Natural killer cell (primary cell): Measurements from ENCODE around the gene SCFD2. TPM values are rescaled to one million over a fixed set of nuclear protein-coding genes. Genes with fewer than 3 reads are reported as not detected.

ENCODE experiments used
- ATAC-seq, 3 donors: fragments of 150-1000 bp in 2 of 3; fragments of 200-7000 bp in 1 of 3; cut with Tn5 transposase; 1 replicate in 1 of 3; 2 replicates in 2 of 3; pipeline ENCODE4 v1.10.0; 2021; ENCODE audit warnings: mild to moderate bottlenecking in 2 of 3, moderate library complexity in 2 of 3
- DNase-seq, 2 donors: peaks; one replicate each; pipeline versions ENCODE4 v3.0.0 to v3.0.0-alpha.2; 2013 to 2021; ENCODE audit warnings: mixed read lengths in 1 of 2
- H3K27ac ChIP-seq: one replicate; pipeline ENCODE4 v1.5.1; 2013; ENCODE audit warnings: mild to moderate bottlenecking, low read length
- H3K27me3 ChIP-seq: one replicate; pipeline ENCODE4 v1.6.1; 2013; ENCODE audit warnings: low read length; ENCODE audit not compliant: control insufficient read depth, insufficient read depth
- H3K36me3 ChIP-seq: one replicate; pipeline ENCODE4 v1.6.1; 2013; ENCODE audit warnings: low read length; ENCODE audit not compliant: control insufficient read depth, insufficient read depth
- H3K4me1 ChIP-seq: one replicate; pipeline ENCODE4 v1.6.1; 2013; ENCODE audit warnings: low read length; ENCODE audit not compliant: control insufficient read depth, insufficient read depth
- H3K4me3 ChIP-seq: one replicate; pipeline ENCODE4 v1.5.1; 2013; ENCODE audit warnings: low read length
- H3K9me3 ChIP-seq: one replicate; pipeline ENCODE4 v1.6.1; 2013; ENCODE audit warnings: low read length; ENCODE audit not compliant: control insufficient read depth, insufficient read depth
- H3K27ac Mint-ChIP-seq, 2 donors: one replicate each; pipeline ENCODE4 v1.8.0; 2022; ENCODE audit warnings: mild to moderate bottlenecking in 2 of 2, mixed read lengths in 2 of 2, moderate library complexity in 1 of 2
- H3K27me3 Mint-ChIP-seq, 2 donors: one replicate each; pipeline ENCODE4 v1.8.0; 2022; ENCODE audit warnings: low read depth in 2 of 2, mixed read lengths in 2 of 2
- H3K36me3 Mint-ChIP-seq: one replicate; pipeline ENCODE4 v1.8.0; 2022; ENCODE audit warnings: mixed read lengths
- H3K4me1 Mint-ChIP-seq, 2 donors: one replicate each; pipeline ENCODE4 v1.8.0; 2022; ENCODE audit warnings: mixed read lengths in 2 of 2
- H3K4me3 Mint-ChIP-seq: one replicate; pipeline ENCODE4 v1.8.0; 2022; ENCODE audit warnings: mild to moderate bottlenecking, moderate library complexity, mixed read lengths
- H3K9me3 Mint-ChIP-seq, 2 donors: one replicate each; pipeline ENCODE4 v1.8.0; 2022; ENCODE audit warnings: mixed read lengths in 2 of 2
- WGBS: methylation state at CpG from one replicate; pipeline ENCODE4 v1.1.7; 2013; ENCODE audit warnings: missing lambda C conversion rate; ENCODE audit not compliant: insufficient coverage; 5-methylcytosine and 5-hydroxymethylcytosine counted together
- intact Hi-C: fragments of 100-400 bp; cut with micrococcal nuclease; formaldehyde crosslinking; loops from one replicate; pipeline ENCODE4 v1.14.2; 2022
- total RNA-seq, 4 donors: library from RNA; stranded (reverse); fragments of 120-200 nt in 1 of 4; gene quantifications; one replicate each; pipeline versions ENCODE4 v1.2.3 to v1.2.4, GENCODE V29; 2013 to 2022
- TF ChIP-seq, protein P1 (sequence below): fragments of 200-600 bp; IDR thresholded peaks from one replicate; pipeline ENCODE4 v1.8.0; 2022; ENCODE audit warnings: antibody characterized with exemption

SCFD2 gene
- total RNA-seq, 3 donors from 2014 or later (not counting 1 experiment from before 2014, with no cell fraction given) = 26.4 to 29.4 (median 28.9) TPM

DNA sequence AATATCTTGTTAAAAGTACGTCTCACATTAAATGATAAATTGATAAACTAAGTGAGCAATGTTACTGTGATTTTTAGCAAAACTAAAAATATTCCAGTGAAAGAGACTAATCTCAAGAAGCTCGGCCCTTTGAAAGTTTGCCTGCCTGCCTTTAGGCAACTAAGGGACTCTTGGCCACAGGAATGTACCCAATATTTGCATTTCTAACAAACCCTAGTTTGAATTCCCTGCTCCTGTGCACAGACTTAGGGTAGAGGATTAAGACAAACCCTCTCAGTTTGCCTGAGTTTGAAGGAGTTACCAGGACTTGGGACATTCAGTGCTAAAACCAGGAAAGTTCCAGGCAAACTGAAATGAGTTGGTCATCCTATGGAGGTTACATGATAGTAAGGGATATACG is 157.1 kb downstream of the SCFD2 start:
- Histone ChIP-seq H3K4me3 (no peak overlapping the region), H3K27me3 (no peaks in the 10 kb centered on the region), H3K4me1 (no peaks in the 10 kb centered on the region), H3K27ac (no peak overlapping the region), H3K9me3 (no peaks in the 10 kb centered on the region), H3K36me3 (no peaks in the 10 kb centered on the region)
- Mint-ChIP-seq H3K4me1 (no peaks in the 10 kb centered on the region), H3K9me3 (no peaks in the 10 kb centered on the region), H3K27me3 (no peaks in the 10 kb centered on the region), H3K4me3 (no peak overlapping the region), H3K36me3 (no peaks in the 10 kb centered on the region), H3K27ac (no peak overlapping the region)
- no peak for ATAC-seq
- 91% methylated on average over 1 of the region's 3 CpGs for WGBS
- intact Hi-C loops = no loop called here
- TF ChIP-seq, protein P1, sequence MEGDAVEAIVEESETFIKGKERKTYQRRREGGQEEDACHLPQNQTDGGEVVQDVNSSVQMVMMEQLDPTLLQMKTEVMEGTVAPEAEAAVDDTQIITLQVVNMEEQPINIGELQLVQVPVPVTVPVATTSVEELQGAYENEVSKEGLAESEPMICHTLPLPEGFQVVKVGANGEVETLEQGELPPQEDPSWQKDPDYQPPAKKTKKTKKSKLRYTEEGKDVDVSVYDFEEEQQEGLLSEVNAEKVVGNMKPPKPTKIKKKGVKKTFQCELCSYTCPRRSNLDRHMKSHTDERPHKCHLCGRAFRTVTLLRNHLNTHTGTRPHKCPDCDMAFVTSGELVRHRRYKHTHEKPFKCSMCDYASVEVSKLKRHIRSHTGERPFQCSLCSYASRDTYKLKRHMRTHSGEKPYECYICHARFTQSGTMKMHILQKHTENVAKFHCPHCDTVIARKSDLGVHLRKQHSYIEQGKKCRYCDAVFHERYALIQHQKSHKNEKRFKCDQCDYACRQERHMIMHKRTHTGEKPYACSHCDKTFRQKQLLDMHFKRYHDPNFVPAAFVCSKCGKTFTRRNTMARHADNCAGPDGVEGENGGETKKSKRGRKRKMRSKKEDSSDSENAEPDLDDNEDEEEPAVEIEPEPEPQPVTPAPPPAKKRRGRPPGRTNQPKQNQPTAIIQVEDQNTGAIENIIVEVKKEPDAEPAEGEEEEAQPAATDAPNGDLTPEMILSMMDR = no peak
- no peak for DNase-seq

GRCh38 chr4:53205970-53206369 is 159.9 kb downstream of the SCFD2 start:
- DNase-seq = no peak
- H3K9me3 ChIP-seq = no peaks in the 10 kb centered on the region
- H3K36me3 Mint-ChIP-seq = no peaks in the 10 kb centered on the region
- intact Hi-C loops = no loop called here
- no peaks in the 10 kb centered on the region for H3K4me1 ChIP-seq
- H3K27me3 Mint-ChIP-seq = no peaks in the 10 kb centered on the region
- no peak for ATAC-seq
- H3K9me3 Mint-ChIP-seq = no peaks in the 10 kb centered on the region
- H3K36me3 ChIP-seq = no peaks in the 10 kb centered on the region
- H3K27ac Mint-ChIP-seq = no peak overlapping the region
- H3K4me3 ChIP-seq = no peak overlapping the region
- H3K4me3 Mint-ChIP-seq = no peak overlapping the region
- H3K4me1 Mint-ChIP-seq = no peaks in the 10 kb centered on the region
- no peaks in the 10 kb centered on the region for H3K27me3 ChIP-seq
- H3K27ac ChIP-seq = no peak overlapping the region
- TF ChIP-seq, protein P1 = no peak

- intact Hi-C loops = no loop called here
- no peak overlapping the region for H3K27ac Mint-ChIP-seq
- no peaks in the 10 kb centered on the region for H3K36me3 ChIP-seq
- H3K4me3 ChIP-seq = no peak overlapping the region
- H3K4me1 Mint-ChIP-seq = no peaks in the 10 kb centered on the region
- no peaks in the 10 kb centered on the region for H3K36me3 Mint-ChIP-seq
- TF ChIP-seq, protein P1 = no peak
- H3K4me3 Mint-ChIP-seq = no peak overlapping the region
- 100% methylated on average over 1 of the region's 1 CpG for WGBS
- no peaks in the 10 kb centered on the region for H3K9me3 ChIP-seq
- no peaks in the 10 kb centered on the region for H3K9me3 Mint-ChIP-seq
- no peaks in the 10 kb centered on the region for H3K27me3 Mint-ChIP-seq
- no peak for ATAC-seq
- DNase-seq = no peak
- H3K4me1 ChIP-seq = no peaks in the 10 kb centered on the region
- H3K27ac ChIP-seq = no peak overlapping the region
- no peaks in the 10 kb centered on the region for H3K27me3 ChIP-seq
These were observed 166.5 kb downstream of the SCFD2 start for GRCh38 chr4:53199356-53199755.

DNA sequence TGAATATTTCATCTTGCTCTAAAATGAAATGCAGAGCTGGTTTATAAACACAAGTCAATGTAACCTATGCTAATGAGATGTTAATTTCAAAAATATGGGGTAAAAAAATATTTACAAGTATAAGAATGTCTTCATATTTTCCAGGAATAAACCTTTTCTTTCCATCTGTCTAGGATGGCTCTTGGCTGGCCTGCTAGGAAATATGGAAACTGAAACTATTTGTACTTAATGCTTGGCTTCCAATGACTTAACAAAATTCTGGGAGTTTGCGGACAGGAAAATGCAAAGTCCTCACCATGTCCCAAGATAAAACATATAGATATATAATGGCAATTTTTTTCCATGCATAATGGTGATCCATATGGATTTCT is 168.1 kb downstream of the SCFD2 start:
- Histone ChIP-seq H3K27me3 (no peaks in the 10 kb centered on the region), H3K27ac (no peak overlapping the region), H3K4me3 (no peak overlapping the region), H3K9me3 (no peaks in the 10 kb centered on the region), H3K4me1 (no peaks in the 10 kb centered on the region), H3K36me3 (no peaks in the 10 kb centered on the region)
- TF ChIP-seq, protein P1 = no peak
- no peak for DNase-seq
- H3K9me3 Mint-ChIP-seq = no peaks in the 10 kb centered on the region
- intact Hi-C loops = loop anchor here (1.0 kb wide), 2 partner anchors 1021 to 1037 kb away; no protein-coding TSS in a partner anchor
- no peaks in the 10 kb centered on the region for H3K27me3 Mint-ChIP-seq
- no peaks in the 10 kb centered on the region for H3K4me1 Mint-ChIP-seq
- H3K27ac Mint-ChIP-seq = no peak overlapping the region
- H3K4me3 Mint-ChIP-seq = no peak overlapping the region
- WGBS = no CpG with 5 or more reads among the region's 1 CpG
- ATAC-seq = no peak
- no peaks in the 10 kb centered on the region for H3K36me3 Mint-ChIP-seq
